Glomerular visceral epithelial cell (primary cell): Measurements from ENCODE around the gene TBC1D22A.

Source experiments
- DNase-seq: peaks from one replicate; pipeline ENCODE4 v3.0.0-alpha.2; 2016; ENCODE audit errors: extremely low spot score

Gene TBC1D22A

DNA sequence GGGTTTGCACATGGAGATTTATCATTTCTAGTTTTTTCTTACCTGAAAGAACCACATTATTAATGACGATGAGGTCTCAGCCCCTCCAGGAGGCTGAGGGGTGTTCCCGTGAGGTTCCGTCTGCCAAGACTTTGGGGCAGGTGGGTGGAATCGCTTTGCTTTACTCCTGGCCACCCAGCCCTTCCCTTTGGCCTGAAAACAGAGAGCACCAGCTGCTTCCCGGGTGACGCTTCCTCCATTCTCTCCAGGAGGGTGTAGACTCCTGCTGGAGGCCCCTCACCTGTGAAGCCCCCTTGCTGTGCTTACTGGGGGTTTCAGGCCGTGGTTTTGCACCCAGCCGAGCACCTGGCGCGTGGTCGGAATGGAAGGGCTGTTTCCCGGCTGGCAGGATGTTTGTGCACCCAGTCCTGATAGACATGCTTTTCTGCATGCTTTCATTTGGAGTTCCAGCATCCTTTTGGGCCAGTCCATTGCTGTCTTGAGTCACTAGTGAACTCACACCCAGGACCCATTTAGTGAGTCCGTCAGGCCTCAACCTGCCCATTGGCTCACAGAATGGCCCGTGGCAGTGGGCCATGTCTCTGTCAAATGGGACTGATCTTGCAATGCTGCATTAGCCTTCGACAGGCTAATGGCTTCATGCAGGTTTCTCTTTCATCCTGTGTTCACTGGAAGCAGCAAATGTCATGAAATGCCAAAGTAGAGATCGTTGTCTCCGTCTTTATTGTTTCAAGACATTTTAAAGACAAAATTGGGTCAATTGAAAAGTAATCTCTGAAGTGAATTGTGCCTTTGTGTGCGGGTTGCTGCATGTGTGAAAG, 360.8 kb downstream of the TBC1D22A start:
- DNase-seq, result no peak

DNA sequence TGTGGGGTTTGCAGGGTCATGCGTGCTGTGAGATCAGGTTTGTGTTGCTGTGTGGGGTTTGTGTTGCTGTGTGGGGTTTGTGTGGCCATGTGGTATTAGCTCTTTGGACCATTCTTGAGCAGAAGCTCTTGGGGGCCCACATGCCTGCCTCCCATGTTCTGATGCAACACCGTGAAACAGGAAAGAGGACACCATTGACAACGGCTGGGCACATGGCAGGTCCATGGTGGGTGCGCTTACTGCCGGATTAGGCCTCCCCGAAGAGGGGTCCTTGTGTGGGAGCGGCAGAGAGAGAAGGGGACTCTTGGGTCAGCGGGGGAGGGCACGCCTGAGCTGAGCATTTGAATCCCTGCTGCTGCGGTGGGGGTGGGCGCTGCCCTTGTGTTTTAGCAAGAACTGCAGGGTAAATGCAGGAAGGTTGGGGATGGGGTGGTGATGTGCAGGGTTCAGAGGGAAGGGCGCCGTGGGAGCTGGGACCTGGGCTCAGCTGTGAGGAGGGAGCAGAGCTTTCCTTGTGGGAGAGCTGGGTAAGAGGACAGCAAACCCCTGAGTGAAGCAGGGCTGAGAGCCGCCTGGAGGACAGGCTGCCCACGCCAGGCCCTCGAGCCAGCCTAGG, 361.5 kb downstream of the TBC1D22A start:
- DNase-seq, result no peak

DNA sequence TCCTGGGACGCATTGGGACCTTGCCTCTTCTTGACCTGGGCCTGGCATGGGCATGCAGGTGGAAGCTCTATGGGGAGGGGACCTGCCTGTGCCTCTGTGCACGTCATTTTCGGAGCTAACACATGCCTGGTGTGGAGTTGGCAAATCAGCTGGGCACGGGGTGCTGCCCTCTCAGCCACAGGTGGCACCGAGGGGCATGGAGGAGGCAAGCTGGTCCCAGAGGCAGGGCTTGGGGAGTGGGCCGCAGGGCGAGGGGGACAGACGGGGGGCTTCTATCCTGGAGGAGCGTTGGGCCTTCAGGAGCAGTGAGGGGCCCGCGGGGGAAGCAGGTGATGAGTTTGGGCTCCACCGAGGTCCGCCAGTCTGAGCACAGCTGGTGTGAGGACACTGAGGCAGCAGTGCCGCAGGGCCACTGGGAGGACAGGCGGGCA, 362.0 kb downstream of the TBC1D22A start:
- DNase-seq, result no peak

DNA sequence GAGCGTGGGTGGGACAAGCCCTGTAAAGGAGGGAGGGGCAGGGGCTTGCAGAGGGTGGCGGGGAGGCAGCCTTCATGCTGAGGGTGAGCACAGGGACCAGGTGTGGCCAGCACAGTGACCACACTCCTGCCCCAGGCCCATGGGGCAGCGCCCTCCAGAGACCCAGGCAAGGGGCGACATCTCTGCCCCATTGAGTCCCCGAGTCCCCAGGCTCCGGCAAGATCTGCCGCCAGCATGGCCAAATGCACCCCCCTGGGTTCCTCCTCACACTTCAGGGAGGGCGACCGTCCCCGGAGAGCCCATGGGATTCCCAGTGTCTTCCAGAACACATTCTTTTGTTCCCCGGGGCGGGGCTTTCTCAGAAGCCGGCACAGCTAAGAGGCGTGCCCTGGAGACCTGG, 362.5 kb downstream of the TBC1D22A start:
- no peak for DNase-seq

DNA sequence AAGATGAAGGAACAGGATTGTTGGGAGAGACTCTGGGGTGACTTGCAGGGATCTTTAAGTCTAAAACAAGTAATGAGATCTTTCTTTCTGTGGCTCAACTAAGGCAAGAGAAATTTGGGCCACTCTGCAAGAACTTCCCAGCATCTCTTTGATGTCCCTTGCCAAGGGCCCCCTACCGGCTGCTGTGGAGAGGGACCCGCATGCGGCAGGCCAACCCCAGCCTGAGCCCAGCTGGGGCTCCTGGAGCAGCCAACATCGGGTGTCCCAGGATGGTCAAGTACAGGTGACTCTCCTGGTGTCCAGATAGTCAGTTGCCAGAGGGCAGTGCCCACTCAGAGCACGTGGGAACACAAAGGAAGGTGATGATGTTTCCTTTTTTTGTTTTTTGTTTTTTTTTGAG, 363.2 kb downstream of the TBC1D22A start:
- DNase-seq, result no peak

DNA sequence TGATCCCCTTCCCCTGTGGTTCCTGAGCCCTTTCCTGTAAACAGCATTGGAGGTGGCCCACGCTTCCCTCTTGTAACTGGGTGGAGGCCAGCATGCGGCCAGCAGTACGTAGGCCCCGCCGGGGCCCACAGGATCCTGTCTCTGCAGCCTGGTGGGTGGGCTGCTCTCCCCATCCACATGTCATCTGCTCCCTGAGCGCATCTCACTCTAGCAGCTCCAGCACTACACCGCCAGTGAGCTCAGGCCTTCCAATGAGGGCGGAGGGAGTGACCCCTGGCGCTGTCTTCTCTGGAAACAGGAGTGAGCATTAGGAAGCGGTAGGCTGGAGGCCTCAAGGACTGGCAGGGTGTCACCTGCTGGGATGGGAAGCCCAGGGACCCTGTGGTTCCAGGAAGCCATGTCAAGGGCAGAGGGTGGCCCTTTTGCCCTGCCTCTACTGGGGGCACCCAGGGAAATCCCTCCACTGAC, 363.9 kb downstream of the TBC1D22A start:
- DNase-seq, result no peak

DNA sequence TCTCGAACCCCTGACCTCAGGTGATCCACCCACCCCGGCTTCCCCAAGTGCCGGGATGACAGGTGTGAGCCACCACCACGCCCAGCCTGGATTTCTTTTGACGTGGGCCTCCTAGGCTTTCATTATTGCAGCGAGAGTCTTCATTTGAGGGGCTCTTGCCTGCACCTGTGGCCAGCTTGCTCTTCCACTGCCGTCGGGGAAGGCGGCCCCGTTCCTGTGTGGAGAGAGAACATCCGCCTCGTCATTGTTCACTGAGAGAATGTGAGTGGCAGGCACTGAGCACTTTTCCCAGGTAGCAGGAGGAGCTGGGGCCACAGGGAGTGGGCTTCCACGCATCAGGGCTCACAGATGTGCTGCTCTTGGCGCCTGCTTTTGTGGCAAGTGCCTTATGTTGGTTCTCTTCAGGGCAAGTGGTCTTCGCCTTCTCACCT, 365.0 kb downstream of the TBC1D22A start:
- no peak for DNase-seq

DNA sequence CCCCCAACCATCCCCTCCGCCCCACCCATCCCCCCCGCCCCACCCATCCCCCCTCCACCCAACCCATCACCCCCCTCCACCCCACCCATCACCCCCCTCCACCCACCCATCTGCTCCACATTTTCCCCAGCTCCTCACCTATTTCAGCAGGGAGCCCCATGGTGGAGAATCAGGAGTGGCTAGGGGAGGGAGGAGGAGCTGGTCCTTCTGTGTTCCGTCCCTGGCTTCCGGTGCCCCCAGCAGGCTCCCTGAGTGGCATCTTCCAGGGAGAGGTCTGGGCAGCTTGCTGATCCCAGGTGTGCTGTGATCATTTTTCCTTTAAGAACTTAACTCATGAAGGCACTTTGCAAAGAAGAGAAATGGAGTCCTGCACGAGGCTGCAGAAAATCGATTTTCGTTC, 365.8 kb downstream of the TBC1D22A start:
- no peak for DNase-seq

DNA sequence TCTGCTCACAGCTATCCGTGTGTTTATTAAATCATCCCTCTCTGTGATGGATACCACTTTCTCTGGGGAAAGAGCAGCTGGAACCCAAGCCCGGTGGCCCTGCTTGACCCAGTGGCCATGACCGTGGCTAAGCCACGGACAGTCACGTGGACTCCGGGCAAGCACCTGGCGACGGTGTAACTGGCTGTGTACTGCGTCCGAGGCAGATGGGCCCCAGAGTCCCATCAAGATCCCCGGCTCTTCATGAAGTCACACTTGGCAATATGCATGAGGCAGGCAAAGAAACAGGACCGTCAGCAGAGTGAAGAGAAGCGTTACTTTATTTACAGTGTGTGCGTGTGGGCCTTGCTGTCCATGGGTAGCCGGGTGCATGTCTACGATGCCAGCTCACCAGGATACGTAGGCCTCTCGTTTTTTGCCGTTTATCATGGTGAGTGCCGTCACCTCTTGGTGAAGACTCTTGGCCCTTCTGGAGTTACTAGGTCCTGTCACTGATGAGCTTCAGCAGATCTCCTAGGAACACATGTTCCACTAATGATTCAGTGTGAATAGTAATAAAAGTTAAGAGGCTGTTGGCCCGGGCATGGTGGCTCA, 366.3 kb downstream of the TBC1D22A start:
- DNase-seq, result no peak

DNA sequence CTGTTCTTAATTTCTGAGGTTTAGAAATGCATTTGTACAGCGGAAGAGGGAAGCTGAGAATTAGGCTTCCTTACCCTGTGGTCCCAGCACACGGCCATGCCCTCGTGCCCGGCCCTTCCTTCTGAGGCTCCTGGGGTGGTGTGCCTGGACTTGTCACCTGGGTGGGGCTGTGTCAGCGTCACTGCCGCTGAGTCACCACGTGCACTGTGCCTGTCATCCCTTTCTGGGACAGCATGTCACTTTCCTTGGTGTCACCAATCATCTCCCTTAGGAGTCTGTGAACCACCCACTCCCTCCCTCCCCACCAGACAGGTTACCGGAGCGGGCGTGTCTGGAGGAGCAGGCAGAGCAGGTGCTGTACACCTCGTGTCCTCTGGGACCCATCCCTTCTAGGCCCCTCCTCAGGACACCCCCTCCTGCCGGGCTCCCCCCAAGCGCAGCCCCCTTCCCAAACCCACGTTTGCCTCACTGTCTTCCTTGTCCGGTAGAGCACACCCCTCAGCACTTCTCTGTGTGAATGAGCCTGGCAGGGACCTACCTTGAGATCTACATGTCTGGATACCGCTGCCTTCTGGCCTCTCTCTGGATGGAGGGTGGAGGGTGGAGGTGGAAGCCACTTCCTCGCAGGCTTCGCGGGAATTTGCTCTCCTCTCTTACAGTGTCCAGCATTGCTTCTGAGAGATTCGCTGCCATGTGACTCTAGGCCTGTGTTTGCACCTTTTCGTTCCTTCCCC, 367.6 kb downstream of the TBC1D22A start:
- DNase-seq, result no peak

DNA sequence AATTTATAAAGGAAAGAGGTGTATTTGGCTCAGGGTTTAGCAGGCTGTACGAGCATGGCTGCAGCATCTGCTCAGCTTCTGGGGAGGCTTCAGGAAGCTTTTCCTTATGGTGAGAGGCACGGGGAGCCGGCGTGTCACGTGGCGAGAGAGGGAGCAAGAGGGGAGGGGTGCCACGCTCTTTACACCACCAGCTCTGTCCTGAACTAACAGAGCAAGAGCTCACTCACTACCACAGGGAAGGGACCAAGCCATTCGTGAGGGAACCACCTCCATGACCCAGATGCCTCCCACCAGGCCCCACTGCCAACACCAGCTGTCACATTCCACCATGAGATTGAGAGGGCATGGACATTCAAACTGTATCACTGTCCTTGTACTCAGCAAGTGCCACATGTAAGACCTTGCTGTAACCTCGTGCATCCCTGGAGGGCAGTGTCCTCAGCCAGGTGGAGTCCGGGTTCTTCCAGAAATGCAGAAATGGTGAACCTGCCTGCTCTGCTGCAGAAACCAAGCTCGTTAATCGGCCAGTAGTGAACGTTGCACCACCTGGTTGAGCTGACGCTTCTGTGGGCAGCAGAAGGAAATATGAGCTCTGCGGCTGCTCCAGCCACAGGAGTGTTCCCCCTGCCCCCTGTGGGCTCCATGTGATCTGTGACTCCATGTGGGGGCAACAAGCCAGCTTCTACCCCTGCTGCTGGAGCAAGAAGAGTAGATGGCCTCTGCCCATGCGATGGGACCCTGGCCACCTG, 368.6 kb downstream of the TBC1D22A start:
- no peak for DNase-seq

DNA sequence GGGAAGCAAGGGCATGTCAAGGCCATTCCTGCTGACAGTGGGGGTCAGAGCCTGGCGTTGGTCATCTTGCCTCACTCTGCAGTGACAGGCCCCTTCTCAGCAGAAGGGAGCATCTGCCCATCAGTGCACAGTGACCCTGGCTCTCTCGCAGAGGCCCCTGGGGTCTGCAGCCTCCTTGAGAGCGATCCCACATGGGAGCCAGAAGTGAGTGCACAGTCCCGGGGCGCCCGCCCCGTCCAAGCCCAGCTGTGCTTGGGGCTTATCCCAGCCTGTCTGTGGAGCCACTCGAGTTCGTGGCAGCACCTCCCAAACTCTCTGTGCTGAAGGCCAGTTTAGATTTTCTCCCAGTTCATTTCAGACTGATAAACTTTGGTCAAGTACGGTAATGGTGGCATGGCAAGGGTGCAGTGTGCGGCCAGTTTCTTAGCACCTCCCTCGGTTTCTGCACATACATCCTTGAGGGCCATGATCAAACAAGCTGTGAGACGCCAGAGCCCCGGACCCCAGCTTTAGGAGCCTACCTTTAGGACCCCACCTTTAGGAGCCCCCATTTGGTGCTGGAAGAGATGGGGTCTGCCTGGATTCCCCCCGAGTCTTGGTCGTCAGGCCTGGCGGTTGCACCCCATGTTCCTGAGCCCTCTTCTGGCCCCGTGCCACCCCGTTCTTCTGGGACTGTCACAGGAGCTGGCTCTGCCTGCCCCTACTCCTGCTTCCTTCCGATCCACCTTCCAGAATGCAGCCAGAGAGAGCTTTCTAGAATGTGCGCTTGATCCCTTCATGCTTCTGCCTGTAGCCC, 369.4 kb downstream of the TBC1D22A start:
- no peak for DNase-seq

DNA sequence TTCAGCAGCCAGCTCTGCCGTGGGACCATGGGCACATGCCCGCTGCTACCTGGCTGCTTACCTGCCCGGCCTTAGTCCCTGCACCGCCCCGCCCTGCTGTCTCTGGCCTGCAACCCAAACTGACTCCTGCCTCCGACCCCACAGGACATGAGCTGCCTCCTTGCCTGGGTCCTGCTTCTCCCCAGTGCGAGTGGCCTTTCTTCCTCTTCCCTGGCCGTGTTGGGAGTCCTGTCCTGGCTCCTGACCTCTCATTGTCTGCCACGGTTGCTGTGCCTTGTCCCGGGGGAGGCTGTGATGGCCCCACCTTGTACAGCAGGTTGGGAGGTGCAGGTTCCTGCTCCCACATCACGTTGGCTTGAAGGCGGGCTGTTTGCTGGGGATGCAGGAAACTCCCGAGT, 370.0 kb downstream of the TBC1D22A start:
- DNase-seq, result no peak

DNA sequence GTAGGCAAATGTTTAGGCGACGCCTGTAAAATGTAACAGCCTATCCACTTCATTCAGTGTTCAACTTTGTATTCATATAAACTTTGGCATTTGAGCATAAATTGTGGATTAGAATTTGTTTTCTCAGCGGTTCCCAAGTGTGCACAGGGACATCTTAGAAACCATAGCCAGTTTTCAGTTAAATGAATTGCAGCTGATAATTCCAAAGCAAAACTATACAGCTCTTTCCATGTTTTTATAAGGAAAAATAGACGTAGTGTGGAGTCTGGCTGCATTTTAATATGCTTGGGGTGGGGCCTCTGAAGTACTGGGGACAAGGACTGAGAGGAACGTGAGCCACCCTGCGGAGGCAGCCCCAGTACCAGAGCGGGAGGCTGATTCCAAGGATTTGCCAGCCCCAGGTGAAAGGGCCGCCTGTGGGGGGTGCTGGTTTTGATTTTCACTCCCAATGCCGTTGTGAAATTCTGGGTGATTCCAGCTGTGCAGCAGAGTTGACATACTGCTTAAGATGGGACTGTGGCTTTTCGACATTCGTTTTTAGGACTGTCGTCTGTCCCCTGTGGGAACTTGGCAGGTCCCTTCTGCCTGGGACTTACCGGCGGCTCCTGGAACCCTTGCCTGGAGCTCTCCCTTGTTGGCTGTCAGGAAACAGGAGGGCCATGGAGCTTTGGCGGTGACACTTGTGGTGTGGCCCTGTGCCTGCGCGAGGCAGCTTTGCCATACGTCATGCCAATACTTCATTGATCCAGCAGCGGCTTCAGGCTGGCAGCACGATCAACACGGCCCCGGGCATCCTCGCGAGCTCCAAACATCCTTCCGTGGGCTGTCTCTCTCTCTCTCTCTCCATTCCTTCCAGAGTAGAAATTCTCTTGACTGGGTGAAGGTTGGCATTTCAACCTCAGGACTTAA, 370.9 kb downstream of the TBC1D22A start:
- no peak for DNase-seq

DNA sequence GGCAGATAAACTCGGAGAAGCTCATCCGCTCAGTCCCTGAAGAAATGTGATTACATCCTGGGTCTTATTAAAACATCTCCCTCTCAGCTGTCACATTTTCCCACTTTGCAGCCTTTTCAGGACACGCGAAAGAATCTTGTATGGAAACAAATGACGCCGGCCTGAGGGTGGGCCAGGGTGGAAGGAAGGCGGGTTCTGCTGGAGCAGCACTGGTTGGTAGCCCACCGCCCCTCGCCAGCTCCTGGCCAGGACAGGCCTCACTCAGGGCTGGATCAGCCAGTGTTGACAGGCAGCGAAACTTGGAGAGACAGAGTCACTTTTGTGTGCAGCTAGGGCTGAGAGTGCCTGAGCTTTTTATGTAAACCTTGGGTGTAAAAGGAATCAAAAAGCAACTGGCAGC, 371.8 kb downstream of the TBC1D22A start:
- DNase-seq, result no peak

DNA sequence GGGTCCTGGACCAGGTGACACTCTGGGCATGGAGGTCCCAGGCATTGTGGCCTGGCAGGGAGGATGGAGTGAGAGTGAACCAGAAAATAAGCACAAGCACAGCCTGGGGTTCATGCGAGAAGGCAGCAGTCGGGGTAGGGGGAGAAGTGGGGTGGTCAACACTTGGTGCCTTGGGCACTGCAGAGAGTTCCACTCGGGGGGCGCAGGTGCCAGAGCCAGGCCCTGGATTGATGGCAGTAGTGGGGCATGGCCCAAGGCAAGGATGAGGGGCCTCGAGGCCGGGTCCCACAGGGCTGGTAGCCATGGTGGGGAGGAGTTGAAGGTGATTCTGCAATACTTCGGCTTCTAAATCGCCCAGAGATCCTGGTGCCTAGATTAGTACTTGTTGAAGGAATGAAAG, 372.9 kb downstream of the TBC1D22A start:
- no peak for DNase-seq

DNA sequence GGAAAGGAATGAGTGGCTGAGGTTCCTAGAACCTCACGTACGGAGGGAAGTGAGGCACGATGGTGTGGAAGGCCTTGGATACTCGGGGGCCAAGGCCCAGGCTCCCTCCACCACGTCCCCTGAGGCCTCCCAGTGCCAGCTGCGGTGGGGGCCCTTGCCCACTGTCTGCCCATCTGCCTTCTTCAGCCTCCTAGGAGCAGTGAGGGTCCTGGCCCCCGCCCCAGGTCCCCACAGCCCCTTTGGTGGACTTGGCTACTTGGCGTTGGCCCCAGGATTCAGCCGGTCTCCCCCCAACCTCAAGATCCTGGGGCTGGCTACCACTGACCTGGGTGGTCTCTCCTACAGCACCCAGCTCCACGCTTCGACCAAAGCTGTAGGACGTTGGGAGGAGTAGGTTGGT, 373.6 kb downstream of the TBC1D22A start:
- DNase-seq, result no peak

DNA sequence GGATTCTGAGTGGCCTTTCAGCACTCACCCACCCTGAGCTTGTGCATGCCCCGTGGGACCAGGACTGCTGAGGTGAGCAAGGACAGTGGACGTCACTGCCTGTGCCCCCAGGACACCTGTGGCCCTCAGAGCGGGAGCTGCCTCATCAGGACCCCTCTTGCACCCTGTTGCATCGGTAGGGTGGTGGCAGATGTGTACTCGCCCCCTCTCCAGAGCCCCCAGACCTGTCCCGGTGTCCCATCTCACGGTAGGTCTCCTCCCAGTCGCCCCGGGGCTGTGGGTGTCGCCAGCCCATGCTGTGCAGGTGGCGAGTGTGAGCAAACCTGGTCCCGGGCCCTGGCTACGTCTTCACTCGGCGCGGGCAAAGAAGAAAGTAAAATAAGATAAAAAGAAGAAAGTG, 374.2 kb downstream of the TBC1D22A start:
- DNase-seq, result no peak

DNA sequence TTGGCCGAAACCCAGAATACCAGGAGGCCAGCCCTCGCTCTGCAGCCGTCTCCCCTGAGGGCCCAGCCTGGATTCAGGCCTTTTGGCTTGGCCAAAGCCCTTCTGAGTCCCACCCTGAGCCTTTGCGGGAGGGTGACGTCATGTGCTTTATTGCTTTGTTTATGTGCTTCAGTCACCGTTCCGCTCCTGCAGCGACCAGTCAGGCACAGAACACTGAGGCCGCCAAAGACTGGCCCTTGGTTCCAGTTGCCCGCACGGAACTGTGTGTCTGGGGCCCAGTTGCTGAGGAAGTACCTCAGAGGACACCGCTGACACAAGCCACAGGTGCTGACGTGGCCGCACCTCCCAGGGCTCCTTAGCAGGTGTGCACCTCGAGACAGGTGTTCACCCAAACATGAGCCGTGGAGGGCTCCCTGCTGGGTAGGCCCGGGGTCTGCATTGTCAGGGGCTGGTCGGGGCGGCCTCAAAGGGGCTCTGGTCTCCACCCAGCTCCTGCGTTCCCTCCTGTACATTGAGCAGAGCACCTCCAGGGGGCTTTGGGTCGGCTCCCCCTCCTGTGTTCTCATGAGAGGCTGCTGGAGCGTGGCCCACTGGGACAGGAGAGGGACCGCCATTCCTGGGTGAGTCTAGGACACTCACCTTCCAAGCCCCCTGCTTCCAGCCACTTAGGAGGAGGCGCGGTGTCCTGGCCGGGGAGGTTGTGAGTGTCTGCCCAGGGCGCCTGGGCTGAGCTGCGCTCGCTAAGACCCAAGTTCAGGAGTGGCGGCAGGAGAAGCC, 376.8 kb downstream of the TBC1D22A start:
- DNase-seq, result no peak
